ENCODE results near the gene GAB1. TPM values are rescaled to one million over a fixed set of nuclear protein-coding genes. Genes with fewer than 3 reads are reported as not detected.

The GAB1 gene
- total RNA-seq, 1 donor from 2014 or later: 64.8 TPM

DNA sequence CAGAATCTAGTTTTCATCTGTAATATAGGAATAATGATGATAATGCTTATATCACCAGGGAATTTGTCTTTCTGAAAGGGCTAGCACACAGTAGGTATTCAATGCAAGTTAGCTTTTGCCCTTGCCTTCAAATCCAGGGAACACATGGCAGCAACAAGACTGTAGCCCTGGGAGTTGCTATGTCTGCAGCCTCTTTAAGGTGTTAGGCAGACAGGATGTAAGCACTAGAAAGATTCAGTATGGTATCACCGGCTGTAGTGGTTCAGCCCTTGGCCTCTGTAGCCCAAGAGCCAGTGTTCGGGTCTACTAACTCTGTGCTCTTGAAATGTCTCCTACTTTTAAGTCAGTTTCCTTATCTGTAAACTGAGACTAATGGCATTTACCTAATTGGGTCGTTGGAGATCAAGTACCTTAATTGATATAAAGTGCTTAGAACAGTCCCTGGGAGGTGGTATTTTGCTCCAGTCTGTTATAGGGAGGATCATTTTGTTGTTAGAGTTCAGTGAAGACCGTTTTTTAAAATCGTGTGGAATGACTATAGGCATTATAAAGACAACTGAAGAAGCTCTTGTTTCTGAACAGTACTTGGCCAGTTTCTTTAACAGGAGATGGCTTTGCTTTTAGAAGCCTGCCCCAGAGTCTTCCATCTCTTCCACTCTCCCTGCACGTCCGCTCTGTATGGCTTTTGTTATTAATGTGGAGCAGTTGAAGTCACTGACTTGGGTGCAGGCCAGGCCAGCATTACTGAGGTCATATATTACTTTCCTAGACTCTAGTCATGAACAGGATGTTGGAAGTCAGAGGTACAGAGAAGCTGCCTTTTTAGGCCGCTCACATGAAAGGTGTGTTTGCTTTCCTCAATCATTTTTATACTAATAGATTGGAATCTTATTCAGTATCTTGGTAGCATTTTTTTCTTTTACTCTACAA lies 44.8 kb downstream of the GAB1 start:
- Histone ChIP-seq H3K27ac (peak overlapping the region; percentile 52), H3K4me1 (peaks cover 85% of the 10 kb centered on the region), H3K4me3 (no peak overlapping the region), H3K9me3 (no peaks in the 10 kb centered on the region), H3K36me3 (no peaks in the 10 kb centered on the region), H3K27me3 (no peaks in the 10 kb centered on the region)
- intact Hi-C loops (cut with DNase I): no loop called here
- no peak for DNase-seq
- TF ChIP-seq, protein P1, sequence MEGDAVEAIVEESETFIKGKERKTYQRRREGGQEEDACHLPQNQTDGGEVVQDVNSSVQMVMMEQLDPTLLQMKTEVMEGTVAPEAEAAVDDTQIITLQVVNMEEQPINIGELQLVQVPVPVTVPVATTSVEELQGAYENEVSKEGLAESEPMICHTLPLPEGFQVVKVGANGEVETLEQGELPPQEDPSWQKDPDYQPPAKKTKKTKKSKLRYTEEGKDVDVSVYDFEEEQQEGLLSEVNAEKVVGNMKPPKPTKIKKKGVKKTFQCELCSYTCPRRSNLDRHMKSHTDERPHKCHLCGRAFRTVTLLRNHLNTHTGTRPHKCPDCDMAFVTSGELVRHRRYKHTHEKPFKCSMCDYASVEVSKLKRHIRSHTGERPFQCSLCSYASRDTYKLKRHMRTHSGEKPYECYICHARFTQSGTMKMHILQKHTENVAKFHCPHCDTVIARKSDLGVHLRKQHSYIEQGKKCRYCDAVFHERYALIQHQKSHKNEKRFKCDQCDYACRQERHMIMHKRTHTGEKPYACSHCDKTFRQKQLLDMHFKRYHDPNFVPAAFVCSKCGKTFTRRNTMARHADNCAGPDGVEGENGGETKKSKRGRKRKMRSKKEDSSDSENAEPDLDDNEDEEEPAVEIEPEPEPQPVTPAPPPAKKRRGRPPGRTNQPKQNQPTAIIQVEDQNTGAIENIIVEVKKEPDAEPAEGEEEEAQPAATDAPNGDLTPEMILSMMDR (IDR thresholded peaks at IDR 0.05): no peak
- ATAC-seq: peak; percentile 77

DNA sequence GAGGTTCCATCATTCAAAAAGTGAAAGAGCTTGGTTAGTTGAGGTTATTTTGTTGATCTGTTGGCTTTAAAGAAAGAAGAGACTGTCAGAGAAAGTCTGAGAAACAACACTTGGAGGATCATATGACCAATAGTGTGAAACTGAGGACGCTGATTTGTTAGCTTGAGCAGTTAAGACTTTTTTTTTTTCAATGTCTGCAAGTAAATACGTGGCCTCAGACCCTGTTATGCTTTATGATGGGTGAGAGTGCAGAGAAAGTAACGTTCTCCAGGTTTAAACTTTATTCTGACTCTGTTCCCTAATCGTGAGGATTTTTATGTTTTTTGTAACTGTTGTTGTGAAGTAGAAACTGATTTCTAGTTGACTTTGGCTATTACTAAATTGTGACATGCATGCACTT lies 45.9 kb downstream of the GAB1 start:
- Histone ChIP-seq H3K27ac (peak overlapping the region; percentile 47), H3K4me1 (peaks cover 73% of the 10 kb centered on the region), H3K36me3 (no peaks in the 10 kb centered on the region), H3K4me3 (no peak overlapping the region), H3K27me3 (no peaks in the 10 kb centered on the region), H3K9me3 (no peaks in the 10 kb centered on the region)
- ATAC-seq (no peak), DNase-seq (no peak)
- intact Hi-C loops (cut with DNase I): no loop called here
- TF ChIP-seq, protein P1 (IDR thresholded peaks at IDR 0.05): no peak

DNA sequence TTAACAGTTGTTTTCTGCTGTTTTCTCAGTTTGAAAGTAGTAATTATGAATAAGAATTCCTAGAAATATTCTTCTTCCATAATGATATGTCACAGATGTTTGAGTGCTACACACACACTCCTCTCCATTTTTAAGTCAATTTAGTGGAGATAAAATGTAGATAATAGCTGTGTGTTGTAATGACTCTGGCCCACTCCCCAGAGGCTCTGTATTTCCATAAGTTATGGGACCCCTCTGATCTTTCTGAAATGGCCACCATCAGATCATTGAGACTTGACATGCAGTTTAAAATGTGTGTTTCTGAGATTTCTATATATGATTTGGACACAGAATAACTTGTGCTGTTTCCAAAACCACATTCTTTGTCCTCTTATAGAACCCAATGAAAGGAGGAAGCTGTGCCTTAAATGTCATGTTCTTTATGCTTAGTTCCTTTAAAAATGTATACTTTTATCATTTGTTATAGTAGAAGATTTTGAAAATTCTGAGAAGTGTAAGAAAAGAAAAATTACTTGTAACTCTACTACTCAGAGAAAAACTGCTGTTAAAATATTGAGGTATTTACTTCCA lies 46.4 kb downstream of the GAB1 start:
- Histone ChIP-seq H3K27me3 (no peaks in the 10 kb centered on the region), H3K4me3 (no peak overlapping the region), H3K4me1 (peaks cover 68% of the 10 kb centered on the region), H3K36me3 (no peaks in the 10 kb centered on the region), H3K9me3 (no peaks in the 10 kb centered on the region), H3K27ac (peak overlapping the region; percentile 47)
- intact Hi-C loops (cut with DNase I): no loop called here
- ATAC-seq (no peak), DNase-seq (no peak)
- TF ChIP-seq, protein P1 (IDR thresholded peaks at IDR 0.05): no peak

DNA sequence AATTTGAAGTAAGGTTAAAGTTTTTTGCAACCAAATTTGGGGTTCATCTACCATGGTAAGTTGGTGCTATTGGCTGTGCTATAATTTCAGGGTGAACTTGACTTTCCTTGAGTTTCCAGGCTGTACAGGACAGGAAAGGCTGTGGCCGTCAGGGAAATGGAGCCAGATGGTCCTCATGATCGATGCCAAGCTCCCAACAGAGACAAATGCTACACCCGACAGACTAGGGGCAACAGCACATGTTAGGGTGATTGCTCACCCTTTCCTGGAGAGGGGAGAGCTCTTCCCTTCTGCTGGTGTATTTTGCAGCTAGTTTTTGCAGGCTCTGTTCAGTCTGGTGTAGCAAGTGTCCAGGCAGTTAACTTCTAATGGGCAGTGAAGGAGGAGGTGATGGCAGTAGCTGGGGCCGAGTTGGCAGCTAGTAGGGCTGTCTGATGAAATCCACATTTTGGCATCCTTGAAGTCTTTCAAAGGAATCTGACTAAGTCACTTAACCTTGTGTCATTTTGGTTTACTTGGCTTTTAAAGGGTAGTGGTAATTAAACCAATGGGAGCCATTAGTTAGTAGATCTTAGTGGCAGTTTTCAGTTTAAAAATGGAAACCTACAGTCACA lies 47.8 kb downstream of the GAB1 start:
- Histone ChIP-seq H3K9me3 (no peaks in the 10 kb centered on the region), H3K4me1 (peaks cover 63% of the 10 kb centered on the region), H3K36me3 (no peaks in the 10 kb centered on the region), H3K27me3 (no peaks in the 10 kb centered on the region), H3K27ac (no peak overlapping the region), H3K4me3 (no peak overlapping the region)
- ATAC-seq: peak; percentile 72
- intact Hi-C loops (cut with DNase I): no loop called here
- TF ChIP-seq, protein P1 (IDR thresholded peaks at IDR 0.05): no peak
- no peak for DNase-seq

DNA sequence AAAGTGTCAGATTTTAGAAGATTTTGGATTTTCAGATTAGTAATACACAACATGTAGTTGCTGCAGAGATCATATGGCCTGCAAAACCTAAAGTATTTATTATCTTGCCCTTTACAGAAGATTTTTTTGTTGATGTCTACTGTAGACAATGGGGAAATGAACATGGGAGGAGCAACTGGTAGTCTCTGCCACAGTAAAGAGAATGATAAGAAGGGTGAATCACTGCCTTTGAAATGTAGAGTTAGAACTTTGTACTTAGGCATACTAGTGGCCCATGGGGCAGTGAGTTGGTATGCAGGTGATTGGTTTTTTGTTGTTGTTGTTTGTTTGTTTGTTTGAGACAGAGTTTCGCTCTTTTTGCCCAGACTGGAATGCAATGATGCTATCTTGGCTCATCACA lies 50.1 kb downstream of the GAB1 start:
- Histone ChIP-seq H3K4me3 (no peak overlapping the region), H3K36me3 (no peaks in the 10 kb centered on the region), H3K9me3 (no peaks in the 10 kb centered on the region), H3K27me3 (no peaks in the 10 kb centered on the region), H3K4me1 (peaks cover 63% of the 10 kb centered on the region), H3K27ac (no peak overlapping the region)
- ATAC-seq: no peak
- TF ChIP-seq, protein P1 (IDR thresholded peaks at IDR 0.05): no peak
- intact Hi-C loops (cut with DNase I): no loop called here
- no peak for DNase-seq
